Testis (tissue), 3 donors: ENCODE measurements around the gene CGB1. TPM values are rescaled to one million over a fixed set of nuclear protein-coding genes. Genes with fewer than 3 reads are reported as not detected.

Experiments used
- DNase-seq: peaks from one replicate; pipeline ENCODE4 v3.0.0-alpha.2; 2019
- H3K27ac ChIP-seq, 2 donors: fragments of 200-600 bp; sonication (generic); one replicate each; pipeline ENCODE4 v1.5.1; 2019
- H3K27me3 ChIP-seq: fragments of 200-600 bp; sonication (generic); one replicate; pipeline ENCODE4 v1.5.1; 2019
- H3K36me3 ChIP-seq: fragments of 200-600 bp; sonication (generic); one replicate; pipeline ENCODE4 v1.5.1; 2017; ENCODE audit warnings: low read depth; ENCODE audit errors: missing control alignments
- H3K4me1 ChIP-seq: fragments of 200-600 bp; sonication (generic); one replicate; pipeline ENCODE4 v1.5.1; 2019
- H3K4me3 ChIP-seq, 2 donors: fragments of 200-600 bp; sonication (generic); one replicate each; pipeline ENCODE4 v1.5.1; 2017 to 2019
- H3K9me3 ChIP-seq: fragments of 200-600 bp; sonication (generic); one replicate; pipeline ENCODE4 v1.5.1; 2017
- POLR2A ChIP-seq: fragments of 450-650 bp; IDR thresholded peaks from one replicate; pipeline ENCODE4 v1.6.1; 2017; ENCODE audit warnings: antibody characterized with exemption, mild to moderate bottlenecking, moderate library complexity
- WGBS, 2 donors: methylation state at CpG; one replicate each; pipeline ENCODE4 v1.1.5; 2018; 5-methylcytosine and 5-hydroxymethylcytosine counted together
- intact Hi-C: fragments of 100-400 bp; cut with DNase I; formaldehyde crosslinking; loops from one replicate; pipeline ENCODE4 v1.15.1; 2023; ENCODE audit warnings: low total_unique reads
- polyA plus RNA-seq: library from polyadenylated mRNA; stranded (reverse); fragments of 350-450 nt; fragmentation: Illumina TruSeq; extraction: RNeasy Lipid Tissue Mini Kit (QIAGEN cat#74804); gene quantifications from one replicate; pipeline ENCODE4 v1.2.3, GENCODE V29; 2014; ENCODE audit warnings: low read depth, low replicate concordance; ENCODE audit not compliant: insufficient read depth
- total RNA-seq, 2 donors: library from RNA; depleted of rRNA; stranded (reverse); fragments of >200 nt; gene quantifications; one replicate each; pipeline ENCODE4 v1.2.3, GENCODE V29; 2016
- TF ChIP-seq, protein P1 (sequence below), 3 experiments: fragments of 450-650 bp in 2 of 3; fragments of 200-600 bp in 1 of 3; sonication (generic) in 1 of 3; IDR thresholded peaks; one replicate each; pipeline ENCODE4 v1.5.1; 2016 to 2019; ENCODE audit warnings: antibody characterized with exemption in 3 of 3, mild to moderate bottlenecking in 2 of 3, moderate library complexity in 1 of 3

The CGB1 gene
- total and polyA plus RNA-seq, 3 donors from 2014 or later: 2.3 to 2.9 TPM; not detected in 1

DNA sequence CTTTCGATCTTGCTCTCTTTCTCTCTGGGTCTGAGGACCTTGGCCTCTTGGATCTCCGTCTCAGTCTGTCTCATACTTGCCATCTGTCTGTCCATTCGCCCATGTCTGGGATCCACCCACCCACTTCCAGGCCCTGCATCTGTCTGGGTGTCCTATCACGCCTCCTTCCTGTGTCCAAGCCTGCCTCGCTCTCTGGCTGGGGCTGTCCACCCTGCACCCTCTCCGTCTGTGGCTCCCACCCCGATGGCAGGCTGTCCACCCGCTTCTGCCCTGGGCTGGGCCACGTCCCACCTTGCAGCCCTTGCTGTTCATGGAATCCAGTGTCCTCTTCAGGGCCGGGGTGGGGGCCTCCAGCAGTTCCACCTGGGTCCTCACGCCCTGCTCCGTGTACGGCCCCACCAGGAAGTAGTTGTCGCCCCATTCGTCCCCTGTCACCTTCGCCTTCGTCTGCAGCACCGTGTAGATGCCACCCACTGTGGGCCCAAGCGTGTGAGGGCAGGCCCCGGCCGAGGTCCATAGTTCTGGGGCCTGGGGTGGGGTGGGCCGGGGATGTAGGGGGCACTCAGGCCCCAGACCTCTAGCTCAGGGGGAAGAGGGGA is 45.6 kb downstream of the CGB1 start:
- H3K4me3 ChIP-seq: no peak overlapping the region
- 93 to 97% methylated on average over 9 to 22 of the region's 22 CpGs for WGBS, 2 donors
- intact Hi-C loops: no loop called here

DNA sequence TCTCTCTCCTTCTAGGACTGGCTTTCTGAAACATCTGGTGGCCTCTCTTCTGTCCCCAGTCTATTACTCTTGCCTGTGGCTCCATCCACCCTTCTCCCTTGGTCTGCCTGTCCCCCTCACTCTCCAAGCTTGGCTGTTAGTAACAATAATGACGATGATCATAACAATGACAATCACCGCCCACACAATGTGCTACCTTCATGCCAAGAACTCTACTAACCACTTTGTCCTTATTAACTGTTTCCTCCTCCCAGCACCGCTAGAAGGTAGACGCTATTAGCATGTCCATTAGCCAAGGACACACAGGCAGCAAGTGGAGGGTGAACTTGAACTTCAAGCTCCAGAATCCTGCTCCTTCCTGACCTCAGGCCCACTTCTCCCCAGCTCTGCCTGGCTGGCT is 46.3 kb downstream of the CGB1 start:
- intact Hi-C loops: no loop called here
- WGBS, 2 donors: 70% methylated on average over 4 of the region's 4 CpGs
- H3K4me3 ChIP-seq: no peak overlapping the region
- peaks cover 32% of the 10 kb centered on the region for H3K4me1 ChIP-seq
- TF ChIP-seq, protein P1, sequence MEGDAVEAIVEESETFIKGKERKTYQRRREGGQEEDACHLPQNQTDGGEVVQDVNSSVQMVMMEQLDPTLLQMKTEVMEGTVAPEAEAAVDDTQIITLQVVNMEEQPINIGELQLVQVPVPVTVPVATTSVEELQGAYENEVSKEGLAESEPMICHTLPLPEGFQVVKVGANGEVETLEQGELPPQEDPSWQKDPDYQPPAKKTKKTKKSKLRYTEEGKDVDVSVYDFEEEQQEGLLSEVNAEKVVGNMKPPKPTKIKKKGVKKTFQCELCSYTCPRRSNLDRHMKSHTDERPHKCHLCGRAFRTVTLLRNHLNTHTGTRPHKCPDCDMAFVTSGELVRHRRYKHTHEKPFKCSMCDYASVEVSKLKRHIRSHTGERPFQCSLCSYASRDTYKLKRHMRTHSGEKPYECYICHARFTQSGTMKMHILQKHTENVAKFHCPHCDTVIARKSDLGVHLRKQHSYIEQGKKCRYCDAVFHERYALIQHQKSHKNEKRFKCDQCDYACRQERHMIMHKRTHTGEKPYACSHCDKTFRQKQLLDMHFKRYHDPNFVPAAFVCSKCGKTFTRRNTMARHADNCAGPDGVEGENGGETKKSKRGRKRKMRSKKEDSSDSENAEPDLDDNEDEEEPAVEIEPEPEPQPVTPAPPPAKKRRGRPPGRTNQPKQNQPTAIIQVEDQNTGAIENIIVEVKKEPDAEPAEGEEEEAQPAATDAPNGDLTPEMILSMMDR (IDR thresholded peaks at IDR 0.05): no peak
- no peak for TF ChIP-seq POLR2A
- H3K27me3 ChIP-seq: no peaks in the 10 kb centered on the region
- no peak overlapping the region for H3K27ac ChIP-seq
- DNase-seq: no peak
- H3K36me3 ChIP-seq: no peaks in the 10 kb centered on the region
- H3K9me3 ChIP-seq: no peaks in the 10 kb centered on the region

More for the DNA sequence above, 45.6 kb downstream of the CGB1 start:
- TF ChIP-seq, protein P1 (IDR thresholded peaks at IDR 0.05): no peak
- TF ChIP-seq POLR2A: no peak
- Histone ChIP-seq H3K4me1 (peaks cover 32% of the 10 kb centered on the region), H3K9me3 (no peaks in the 10 kb centered on the region), H3K27me3 (no peaks in the 10 kb centered on the region), H3K36me3 (no peaks in the 10 kb centered on the region), H3K27ac (no peak overlapping the region)
- DNase-seq: no peak

DNA sequence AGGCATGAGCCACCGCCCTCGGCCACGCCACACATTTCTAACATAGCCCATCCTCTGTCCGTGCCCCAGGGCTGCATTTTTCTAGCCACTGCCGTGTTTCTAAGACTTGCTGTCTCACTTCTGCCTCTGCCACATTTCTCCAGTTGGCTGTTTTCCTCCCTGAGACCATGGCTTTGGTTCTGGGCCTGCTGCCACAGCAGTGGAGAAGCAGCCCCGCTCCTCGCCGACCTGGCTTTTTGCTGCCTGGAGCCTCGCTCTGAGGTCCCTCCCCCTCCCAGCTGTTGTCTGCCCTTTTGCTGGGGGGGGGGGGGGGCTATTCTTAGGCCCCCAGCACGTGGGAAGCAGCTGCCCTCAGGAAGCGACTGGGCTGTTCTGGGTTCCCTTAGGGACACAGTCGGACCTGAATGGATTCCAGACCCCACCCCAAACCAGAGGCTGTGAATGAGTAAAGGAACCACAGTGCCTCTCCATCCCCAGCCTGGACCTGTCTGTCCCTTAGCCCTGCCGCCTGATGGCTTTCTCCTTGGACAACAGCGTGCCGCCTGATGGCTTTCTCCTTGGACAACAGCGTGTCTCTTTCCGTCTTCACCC is 46.9 kb downstream of the CGB1 start:
- no peak for DNase-seq
- H3K9me3 ChIP-seq: no peaks in the 10 kb centered on the region
- intact Hi-C loops: no loop called here
- H3K36me3 ChIP-seq: no peaks in the 10 kb centered on the region
- no peak overlapping the region for H3K4me3 ChIP-seq
- 70 to 78% methylated on average over 17 of the region's 17 CpGs for WGBS, 2 donors
- H3K27ac ChIP-seq: no peak overlapping the region
- H3K27me3 ChIP-seq: no peaks in the 10 kb centered on the region
- TF ChIP-seq POLR2A: no peak
- TF ChIP-seq, protein P1 (IDR thresholded peaks at IDR 0.05): no peak
- H3K4me1 ChIP-seq: peaks cover 30% of the 10 kb centered on the region

DNA sequence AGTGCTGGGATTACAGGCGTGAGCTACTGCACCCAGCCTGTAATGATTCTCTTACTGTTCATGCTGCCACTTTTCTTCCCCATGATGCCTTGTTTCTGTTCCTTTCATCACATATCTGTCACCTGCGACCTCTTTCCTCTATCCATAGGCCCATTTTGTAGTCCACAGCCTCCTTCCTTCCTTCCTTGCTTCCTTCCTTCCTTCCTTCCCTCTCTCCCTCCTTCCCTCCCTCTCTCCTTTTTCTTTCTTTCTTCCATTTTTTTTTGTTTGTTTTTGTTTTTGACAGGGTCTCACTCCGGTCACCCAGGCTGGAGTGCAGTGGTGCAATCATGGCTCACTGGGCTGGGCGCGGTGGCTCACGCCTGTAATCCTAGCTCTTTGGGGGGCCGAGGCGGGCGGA is 47.8 kb downstream of the CGB1 start:
- intact Hi-C loops: no loop called here
- peaks cover 22% of the 10 kb centered on the region for H3K4me1 ChIP-seq
- WGBS, 2 donors: 92 to 97% methylated on average over 9 of the region's 9 CpGs
- H3K36me3 ChIP-seq: no peaks in the 10 kb centered on the region
- no peak overlapping the region for H3K27ac ChIP-seq
- H3K4me3 ChIP-seq: no peak overlapping the region
- no peak for DNase-seq
- H3K27me3 ChIP-seq: no peaks in the 10 kb centered on the region
- H3K9me3 ChIP-seq: no peaks in the 10 kb centered on the region
- no peak for TF ChIP-seq POLR2A
- TF ChIP-seq, protein P1 (IDR thresholded peaks at IDR 0.05): no peak

DNA sequence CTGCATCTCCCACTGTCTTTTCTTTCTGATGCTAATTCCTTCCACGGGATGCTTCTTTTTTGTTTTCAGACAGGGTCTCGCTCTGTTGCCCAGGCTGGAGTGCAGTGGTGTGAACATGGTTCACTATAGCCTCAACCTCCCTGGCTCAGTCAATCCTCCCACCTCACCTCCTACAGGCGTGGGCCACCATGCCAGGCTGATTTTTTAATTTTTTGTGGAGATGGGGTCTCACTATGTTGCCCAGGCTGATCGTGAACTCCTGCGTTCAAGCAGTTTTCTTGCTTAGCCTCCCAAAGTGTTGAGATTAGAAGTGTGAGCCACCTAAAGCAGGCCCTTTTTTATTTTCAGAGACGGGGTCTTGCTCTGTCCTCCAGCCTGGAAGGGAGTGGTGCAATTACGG is 48.4 kb downstream of the CGB1 start:
- no peaks in the 10 kb centered on the region for H3K9me3 ChIP-seq
- H3K27me3 ChIP-seq: no peaks in the 10 kb centered on the region
- DNase-seq: no peak
- H3K36me3 ChIP-seq: no peaks in the 10 kb centered on the region
- TF ChIP-seq, protein P1 (IDR thresholded peaks at IDR 0.05): no peak
- no peak for TF ChIP-seq POLR2A
- H3K4me1 ChIP-seq: peaks cover 22% of the 10 kb centered on the region
- H3K4me3 ChIP-seq: no peak overlapping the region
- H3K27ac ChIP-seq: no peak overlapping the region
- intact Hi-C loops: no loop called here
- WGBS, 2 donors: 94% methylated on average over 7 of the region's 7 CpGs
